Ovary (tissue), 9 donors: ENCODE data around the gene SEC14L1. TPM values are rescaled to one million over a fixed set of nuclear protein-coding genes. Genes with fewer than 3 reads are reported as not detected.
"Not testable (repeated sequence)": the region's sequence is repeated elsewhere in the genome, so short reads cannot be mapped to it uniquely, and the experiment has no call there.

Experiments
- DNase-seq, 5 donors: peaks; one replicate each; pipeline ENCODE4 v3.0.0-alpha.2; 2019 to 2020
- H3K27ac ChIP-seq, 2 donors: fragments of 200-600 bp; one replicate each; pipeline versions ENCODE4 v1.5.1 to v1.8.0; 2019 to 2022
- H3K27me3 ChIP-seq: fragments of 200-600 bp; one replicate; pipeline ENCODE4 v1.8.0; 2022
- H3K36me3 ChIP-seq: fragments of 200-600 bp; sonication (generic); one replicate; pipeline ENCODE4 v1.5.1; 2019
- H3K4me1 ChIP-seq: one replicate; pipeline ENCODE4 v1.8.1; 2013; ENCODE audit warnings: mild to moderate bottlenecking, moderate library complexity; ENCODE audit not compliant: insufficient read depth
- H3K4me3 ChIP-seq: fragments of 200-600 bp; sonication (generic); one replicate; pipeline ENCODE4 v1.5.1; 2017
- H3K9me3 ChIP-seq, 2 donors: fragments of 200-600 bp in 1 of 2; sonication (generic) in 1 of 2; one replicate each; pipeline versions ENCODE4 v1.5.1 to v1.8.1; 2013 to 2019; ENCODE audit warnings: mild to moderate bottlenecking in 1 of 2, moderate library complexity in 1 of 2
- CTCF ChIP-seq, 3 donors: fragments of 450-650 bp in 2 of 3; fragments of 200-600 bp in 1 of 3; IDR thresholded peaks; one replicate each; pipeline versions ENCODE4 v1.5.1 to v1.8.0; 2016 to 2022; ENCODE audit warnings: antibody characterized with exemption in 3 of 3, mild to moderate bottlenecking in 1 of 3
- EP300 ChIP-seq: sonication (generic); formaldehyde crosslinking; IDR thresholded peaks from one replicate; pipeline ENCODE4 v1.6.1; 2017; ENCODE audit warnings: antibody characterized with exemption
- POLR2A ChIP-seq: fragments of 450-650 bp; IDR thresholded peaks from one replicate; pipeline ENCODE4 v1.6.1; 2017; ENCODE audit warnings: antibody characterized with exemption, mild to moderate bottlenecking, moderate library complexity
- WGBS, 3 donors: extraction: QIAGEN DNeasy Blood & Tissue Kit in 1 of 3; methylation state at CpG; one replicate each; pipeline versions ENCODE4 v1.1.5 to v1.1.7; 2013 to 2017; 5-methylcytosine and 5-hydroxymethylcytosine counted together
- intact Hi-C, 4 donors: fragments of 100-400 bp; cut with DNase I; formaldehyde crosslinking; loops; one replicate each; pipeline versions ENCODE4 v1.11.0 to v1.15.1; 2022 to 2023
- polyA plus RNA-seq, 2 donors: library from polyadenylated mRNA; stranded (reverse); fragments of 200-250 nt in 1 of 2; fragments of 350-450 nt in 1 of 2; fragmentation: Illumina TruSeq in 1 of 2; extraction: RNeasy Lipid Tissue Mini Kit (QIAGEN cat#74804) in 1 of 2; gene quantifications; one replicate each; pipeline ENCODE4 v1.2.3, GENCODE V29; 2013 to 2014
- total RNA-seq, 7 donors: library from RNA; depleted of rRNA in 2 of 7; stranded (reverse); fragments of >200 nt in 2 of 7; fragmentation: NEBNext Ultra II Directional in 3 of 7; extraction: Animal tissue kit (Norgen Biotek cat#: 25700) in 3 of 7; gene quantifications; one replicate each; pipeline versions ENCODE4 v1.1.0 to v1.2.4, GENCODE V29; 2016 to 2023
- donor health status: DM: no; HTN: no; CAD: no; lungs with moderate emphysema.
- donor health status: DM: no; HTN: no; CAD: no.
- donor health status: Bipolar disorder and iron deficiency.
- donor health status: DM: yes; HTN: yes; CAD: no.
- donor health status: DM: no; HTN: no; CAD: no.
- donor health status: DM: yes; HTN: yes; CAD: no.

SEC14L1 gene
- total and polyA plus RNA-seq, 9 donors: 29.1 to 78.7 (median 53.7) TPM

- H3K4me3 ChIP-seq: no peak overlapping the region
- no peaks in the 10 kb centered on the region for H3K9me3 ChIP-seq
- TF ChIP-seq CTCF (IDR thresholded peaks at IDR 0.05): no peak
- no peak for TF ChIP-seq POLR2A
- TF ChIP-seq EP300: no peak
- 60 to 67% (median 65%) methylated on average over 24 to 25 of the region's 25 CpGs for WGBS, 3 donors
- no peaks in the 10 kb centered on the region for H3K27me3 ChIP-seq
- no peaks in the 10 kb centered on the region for H3K36me3 ChIP-seq
- peak in 1 of 5 donors; percentile 27 for DNase-seq
- intact Hi-C loops: loop anchor here in 1 of 4 donors (10.0 kb wide), 1 partner anchor 390 kb away; the partner anchor contains the start of gene MGAT5B
- H3K27ac ChIP-seq: no peak overlapping the region
- H3K4me1 ChIP-seq: no peaks in the 10 kb centered on the region
These were observed 114.4 kb downstream of the SEC14L1 start for GRCh38 chr17:77254951-77255825.

GRCh38 chr17:77255970-77256369 lies 115.2 kb downstream of the SEC14L1 start:
- WGBS, 3 donors: 85 to 93% (median 88%) methylated on average over 14 of the region's 14 CpGs
- not testable (repeated sequence) for H3K9me3 ChIP-seq, H3K36me3 ChIP-seq, H3K27ac ChIP-seq, DNase-seq, H3K4me1 ChIP-seq, H3K4me3 ChIP-seq, H3K27me3 ChIP-seq
- intact Hi-C loops: loop anchor here in 1 of 4 donors (10.0 kb wide), 1 partner anchor 391 kb away; the partner anchor contains the start of gene MGAT5B

- 85 to 97% (median 91%) methylated on average over 2 of the region's 2 CpGs for WGBS, 3 donors
- no peaks in the 10 kb centered on the region for H3K4me1 ChIP-seq
- intact Hi-C loops: loop anchor here in 1 of 4 donors (10.0 kb wide), 1 partner anchor 392 kb away; the partner anchor contains the start of gene MGAT5B
These were observed 115.9 kb downstream of the SEC14L1 start for GRCh38 chr17:77256710-77257109.

GRCh38 chr17:77257169-77257568 lies 116.4 kb downstream of the SEC14L1 start:
- Histone ChIP-seq H3K4me3 (no peak overlapping the region), H3K4me1 (no peaks in the 10 kb centered on the region), H3K27me3 (no peaks in the 10 kb centered on the region), H3K36me3 (no peaks in the 10 kb centered on the region), H3K9me3 (no peaks in the 10 kb centered on the region), H3K27ac (no peak overlapping the region)
- WGBS, 3 donors: 97 to 100% (median 97%) methylated on average over 1 of the region's 1 CpG
- TF ChIP-seq EP300: no peak
- DNase-seq: no peak
- intact Hi-C loops: loop anchor here in 1 of 4 donors (10.0 kb wide), 1 partner anchor 392 kb away; the partner anchor contains the start of gene MGAT5B

More at GRCh38 chr17:77256710-77257109, 115.9 kb downstream of the SEC14L1 start:
- Histone ChIP-seq H3K4me3 (no peak overlapping the region), H3K27me3 (no peaks in the 10 kb centered on the region), H3K27ac (no peak overlapping the region), H3K36me3 (no peaks in the 10 kb centered on the region), H3K9me3 (no peaks in the 10 kb centered on the region)
- TF ChIP-seq POLR2A: no peak
- TF ChIP-seq CTCF (IDR thresholded peaks at IDR 0.05): no peak
- TF ChIP-seq EP300: no peak
- no peak for DNase-seq

GRCh38 chr17:77257596-77258458 lies 117.1 kb downstream of the SEC14L1 start:
- no peak for DNase-seq
- H3K36me3 ChIP-seq: no peaks in the 10 kb centered on the region
- H3K9me3 ChIP-seq: no peaks in the 10 kb centered on the region
- TF ChIP-seq EP300 (no peak), POLR2A (no peak), CTCF (IDR thresholded peaks at IDR 0.05) (no peak)
- H3K4me3 ChIP-seq: no peak overlapping the region
- no peaks in the 10 kb centered on the region for H3K4me1 ChIP-seq
- intact Hi-C loops: loop anchor here in 1 of 4 donors (10.0 kb wide), 1 partner anchor 393 kb away; the partner anchor contains the start of gene MGAT5B
- H3K27ac ChIP-seq: no peak overlapping the region
- 76 to 77% (median 77%) methylated on average over 20 to 27 of the region's 27 CpGs for WGBS, 3 donors
- H3K27me3 ChIP-seq: no peaks in the 10 kb centered on the region
